Measurements from ENCODE around the gene GID8. TPM values are rescaled to one million over a fixed set of nuclear protein-coding genes. Genes with fewer than 3 reads are reported as not detected.

Gene GID8
- polyA plus RNA-seq, 4 donors = 50.4 to 56.6 (median 53.1) TPM

- DNase-seq (ENCODE audit: low read depth in 4 of 4, low spot score in 2 of 4) = no peak
Observed at GRCh38 chr20:62980380-62980960, 42.5 kb downstream of the GID8 start.

DNA sequence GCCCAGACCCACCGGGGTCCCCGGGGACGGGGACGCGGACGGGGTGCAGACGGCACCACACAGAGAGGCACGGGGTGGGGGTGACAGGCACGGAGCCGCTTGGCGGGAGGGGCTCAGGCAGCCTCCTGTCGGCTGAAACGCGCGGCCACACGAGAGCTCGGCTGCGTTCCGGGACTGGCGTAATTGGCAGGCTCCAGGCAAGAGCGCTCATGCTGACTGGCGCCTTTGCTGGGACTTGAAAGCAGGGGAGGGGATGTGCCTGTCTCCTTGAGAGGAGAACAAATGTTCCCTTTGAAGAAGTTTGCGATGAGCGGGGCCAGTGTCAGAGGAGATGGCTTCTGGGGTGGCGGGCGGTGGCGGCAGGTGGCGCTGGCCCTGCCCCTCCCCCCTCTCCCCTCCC, 43.0 kb downstream of the GID8 start:
- DNase-seq (ENCODE audit: low read depth in 4 of 4, low spot score in 2 of 4) = no peak

DNA sequence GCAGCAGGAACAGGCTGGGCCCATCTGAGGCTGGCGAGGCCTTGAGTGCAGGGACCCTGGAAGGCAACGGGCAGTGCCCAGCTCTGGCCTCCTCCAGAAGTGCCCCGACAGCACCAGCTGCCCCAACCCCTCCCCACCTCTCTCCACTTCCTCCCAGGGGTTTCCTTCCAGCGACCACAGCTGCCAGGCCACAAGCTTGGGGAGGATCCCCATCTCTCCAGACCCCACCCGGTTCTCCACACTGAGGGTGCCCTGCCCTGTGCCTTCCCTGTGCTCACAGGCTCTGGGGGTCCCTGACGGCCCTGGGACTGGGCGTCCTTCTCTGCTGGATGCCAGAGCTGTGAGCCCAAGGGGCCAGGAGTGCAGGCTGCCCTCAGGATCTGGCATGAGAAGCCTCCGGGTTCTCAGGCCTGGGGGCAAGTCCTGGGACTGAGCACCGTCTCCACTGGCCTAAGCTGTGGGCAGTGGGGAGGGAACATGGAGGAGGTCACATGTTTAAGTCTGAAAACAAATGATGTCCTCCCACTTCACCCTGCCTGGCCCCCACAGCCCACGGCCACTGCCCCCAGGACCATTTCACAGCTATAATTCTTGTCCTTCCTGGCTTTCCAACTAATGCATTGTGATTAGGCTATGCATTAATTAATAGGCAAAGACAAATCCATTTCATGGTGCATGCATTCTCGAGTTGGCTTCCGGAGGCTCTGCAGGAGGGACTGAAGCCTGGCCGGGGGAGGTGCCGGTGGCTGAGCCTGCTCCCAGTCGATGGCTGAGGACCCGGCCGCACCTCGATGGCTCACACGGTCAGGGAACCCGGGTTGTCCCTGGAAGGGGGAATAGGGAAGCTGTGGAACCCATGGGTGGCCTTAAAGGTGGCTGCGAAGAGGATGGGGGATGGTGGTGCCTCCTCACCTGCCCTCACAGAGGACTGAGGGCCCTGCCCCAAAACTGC, 44.5 kb downstream of the GID8 start:
- no peak for DNase-seq (ENCODE audit: low read depth in 4 of 4, low spot score in 2 of 4)

- DNase-seq (ENCODE audit: low read depth in 4 of 4, low spot score in 2 of 4) = no peak
Observed at GRCh38 chr20:62983210-62983609, 45.3 kb downstream of the GID8 start.

- DNase-seq (ENCODE audit: low read depth in 4 of 4, low spot score in 2 of 4) = no peak
Observed at GRCh38 chr20:62984666-62985443, 46.9 kb downstream of the GID8 start.

- DNase-seq (ENCODE audit: low read depth in 4 of 4, low spot score in 2 of 4) = no peak
Observed at GRCh38 chr20:62985444-62985778, 47.5 kb downstream of the GID8 start.

DNA sequence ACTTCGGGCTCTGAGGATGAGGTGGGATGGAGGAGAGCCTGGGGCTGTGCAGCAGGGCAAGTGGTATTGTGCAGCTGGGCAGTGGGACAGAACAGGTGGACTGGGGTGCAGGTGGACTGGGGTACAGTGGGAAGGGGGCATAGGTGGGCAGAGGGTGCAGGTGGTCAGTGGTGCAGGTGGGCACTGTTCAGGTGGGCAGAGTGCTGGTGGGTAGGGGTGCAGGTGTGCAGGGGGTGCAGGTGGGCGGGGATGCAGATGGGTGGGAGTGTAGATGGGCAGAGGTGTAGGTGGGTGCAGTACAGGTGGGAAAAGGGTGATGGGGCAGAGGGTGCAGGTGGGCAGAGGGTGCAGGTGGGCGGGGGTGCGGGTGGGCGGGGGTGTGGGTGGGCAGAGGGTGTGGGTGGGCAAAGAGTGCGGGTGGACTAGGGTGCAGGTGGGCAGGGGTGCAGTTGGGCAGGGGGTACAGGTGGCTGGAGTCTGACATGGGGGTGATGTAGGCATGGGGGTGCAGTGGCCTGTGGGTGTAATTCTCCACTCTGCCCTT, 48.4 kb downstream of the GID8 start:
- no peak for DNase-seq (ENCODE audit: low read depth in 4 of 4, low spot score in 2 of 4)

DNA sequence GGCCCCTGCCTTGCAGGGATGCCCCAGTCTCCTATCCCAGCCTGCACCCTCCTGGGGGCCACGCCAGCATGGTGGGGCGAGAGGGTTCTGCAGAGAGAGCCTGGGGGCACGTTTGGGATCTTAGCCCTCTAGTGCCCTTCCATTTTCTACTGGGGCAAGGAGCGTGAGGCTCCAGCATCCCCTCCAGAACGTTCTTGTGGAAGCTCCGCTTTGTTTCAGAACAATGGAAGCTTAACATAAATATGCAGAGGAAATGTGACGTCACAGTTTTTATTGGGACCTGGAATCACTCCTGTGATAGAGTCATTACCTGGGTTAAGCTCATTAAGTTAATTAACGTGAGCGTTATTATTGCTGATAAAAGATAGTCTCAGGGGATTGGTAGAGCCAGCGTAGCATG, 49.2 kb downstream of the GID8 start:
- DNase-seq (ENCODE audit: low read depth in 4 of 4, low spot score in 2 of 4) = no peak

DNA sequence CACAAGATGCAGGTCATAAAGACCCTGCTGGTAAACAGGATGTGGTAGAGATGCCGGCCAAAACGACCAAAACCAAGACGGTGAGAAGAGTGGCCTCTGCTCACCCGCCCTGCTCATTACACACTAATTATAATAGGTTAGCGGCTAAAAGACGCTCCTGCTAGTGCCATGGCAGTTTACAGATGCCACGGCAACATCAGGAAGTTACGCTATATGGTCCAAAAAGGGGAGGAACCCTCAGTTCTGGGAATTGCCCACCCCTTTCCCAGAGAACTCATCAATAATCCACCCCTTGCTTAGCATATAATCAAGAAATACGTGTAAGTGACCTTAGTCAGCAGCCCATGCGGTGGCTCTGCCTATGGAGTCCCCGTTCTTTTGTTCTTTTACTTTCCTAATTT, 51.3 kb downstream of the GID8 start:
- no peak for DNase-seq (ENCODE audit: low read depth in 4 of 4, low spot score in 2 of 4)

DNA sequence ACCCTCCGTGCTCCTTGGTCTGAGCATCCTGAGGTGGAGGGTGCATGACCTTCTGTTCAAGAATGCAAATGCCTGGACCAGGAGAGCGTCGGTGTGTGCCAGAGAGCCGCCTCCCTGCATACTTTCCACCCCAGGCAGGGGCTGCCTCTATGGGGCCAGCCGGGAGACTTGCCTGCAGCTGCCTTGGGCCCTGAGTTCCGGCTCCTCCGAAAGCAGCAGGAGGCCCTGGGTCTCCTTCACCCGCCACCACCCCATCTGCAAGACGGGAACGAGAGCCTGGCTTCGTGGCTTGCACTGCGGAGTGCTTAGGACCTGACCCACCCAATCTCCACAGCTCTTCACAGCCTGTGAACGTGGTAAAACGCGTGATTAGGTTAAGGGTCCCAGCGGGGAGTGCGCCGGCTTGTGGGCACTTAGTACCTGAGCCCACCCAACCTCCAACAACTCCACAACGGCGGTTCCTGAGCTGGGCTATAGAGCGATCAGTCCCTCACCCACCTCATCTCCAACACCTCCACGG, 52.4 kb downstream of the GID8 start:
- DNase-seq (ENCODE audit: low read depth in 4 of 4, low spot score in 2 of 4) = no peak

- DNase-seq (ENCODE audit: low read depth in 4 of 4, low spot score in 2 of 4) = no peak
Observed at GRCh38 chr20:62991196-62991807, 53.4 kb downstream of the GID8 start.

DNA sequence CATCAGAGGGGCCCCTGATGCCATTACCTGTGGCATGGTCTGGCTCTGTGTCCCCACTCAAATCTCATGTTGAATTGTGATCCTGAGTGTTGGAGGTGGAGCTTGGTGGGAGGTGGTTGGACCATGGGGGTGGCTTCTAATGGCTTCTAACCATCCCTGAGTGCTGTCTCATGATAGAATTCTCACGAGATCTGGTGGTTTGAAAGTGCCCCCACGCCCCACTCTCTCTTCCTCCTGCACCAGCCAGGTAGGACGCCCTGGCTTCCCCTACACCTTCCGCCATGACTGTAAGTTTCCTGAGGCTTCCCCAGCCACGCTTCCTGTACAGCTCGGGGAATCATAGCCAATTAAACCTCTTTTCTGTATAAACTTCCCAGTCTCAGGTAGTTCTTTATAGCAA, 53.9 kb downstream of the GID8 start:
- DNase-seq (ENCODE audit: low read depth in 4 of 4, low spot score in 2 of 4) = no peak

DNA sequence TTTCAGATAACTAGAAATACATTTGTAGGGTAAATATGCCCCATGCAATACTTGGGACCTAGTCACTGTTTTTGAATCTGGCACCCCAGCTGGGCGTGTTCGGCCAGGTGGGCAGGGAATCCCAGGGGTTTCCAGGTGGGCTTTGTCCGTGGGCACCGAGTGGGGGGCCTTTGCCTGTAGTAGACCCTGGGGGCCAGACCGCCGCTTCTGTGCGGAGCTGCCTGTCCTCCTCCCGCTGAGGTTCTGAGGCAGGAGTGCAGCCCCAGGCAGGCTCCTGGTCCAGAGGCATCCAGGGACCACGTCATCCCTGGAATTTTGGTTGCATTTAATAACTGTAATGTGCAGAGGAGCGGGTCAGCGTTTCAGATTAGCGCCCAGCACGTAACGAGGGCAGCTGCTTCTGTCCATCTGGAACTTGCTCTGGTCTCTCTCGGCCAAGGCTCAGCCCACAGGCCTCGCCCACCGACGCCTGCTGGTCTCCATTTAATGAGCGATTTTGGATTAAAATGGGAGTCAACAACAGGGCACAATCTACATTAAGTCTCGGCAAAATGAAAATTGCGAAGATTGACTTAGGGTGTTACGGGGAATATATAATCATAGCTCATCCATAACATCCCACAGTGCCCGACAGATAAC, 56.0 kb downstream of the GID8 start:
- DNase-seq (ENCODE audit: low read depth in 4 of 4, low spot score in 2 of 4) = no peak

DNA sequence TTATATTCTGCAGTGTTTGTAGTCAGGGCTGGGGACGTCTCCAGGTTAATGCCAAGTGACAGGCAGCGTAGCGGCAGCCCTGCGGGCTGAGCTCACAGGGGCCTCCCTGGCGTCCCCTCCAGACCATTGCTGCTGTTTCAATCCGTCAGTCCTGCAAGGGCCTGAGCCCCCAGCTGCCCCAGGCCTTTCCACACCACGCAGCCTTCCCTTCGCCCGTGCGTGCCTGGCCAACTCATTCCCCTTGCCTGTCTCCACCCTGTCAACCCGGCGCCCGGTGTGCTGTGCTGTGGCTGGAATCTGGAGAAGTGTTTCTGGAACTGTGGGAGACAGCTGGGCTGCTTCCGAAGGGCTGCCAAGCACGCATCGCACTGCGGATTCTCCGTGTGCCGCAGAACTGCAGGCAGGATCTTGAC, 56.9 kb downstream of the GID8 start:
- no peak for DNase-seq (ENCODE audit: low read depth in 4 of 4, low spot score in 2 of 4)

DNA sequence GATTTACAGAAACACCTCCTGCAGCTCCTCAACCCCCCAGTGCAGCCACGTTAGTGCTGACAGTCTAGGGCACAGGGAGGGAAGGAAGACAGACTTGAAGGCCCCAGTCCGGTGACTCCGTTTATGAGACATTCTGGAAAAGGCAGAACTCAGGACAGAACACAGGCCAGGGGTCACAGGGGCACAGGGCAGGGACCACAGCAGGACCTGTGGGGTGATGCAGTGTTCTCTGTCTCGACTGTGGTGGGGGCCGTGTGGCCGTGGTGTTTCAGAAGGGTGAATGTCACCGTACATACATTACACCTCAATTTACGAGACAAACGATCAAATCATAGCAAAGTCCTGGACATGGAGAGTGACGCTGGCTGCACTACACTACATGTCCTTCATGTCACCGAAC, 57.5 kb downstream of the GID8 start:
- DNase-seq (ENCODE audit: low read depth in 4 of 4, low spot score in 2 of 4) = no peak

DNA sequence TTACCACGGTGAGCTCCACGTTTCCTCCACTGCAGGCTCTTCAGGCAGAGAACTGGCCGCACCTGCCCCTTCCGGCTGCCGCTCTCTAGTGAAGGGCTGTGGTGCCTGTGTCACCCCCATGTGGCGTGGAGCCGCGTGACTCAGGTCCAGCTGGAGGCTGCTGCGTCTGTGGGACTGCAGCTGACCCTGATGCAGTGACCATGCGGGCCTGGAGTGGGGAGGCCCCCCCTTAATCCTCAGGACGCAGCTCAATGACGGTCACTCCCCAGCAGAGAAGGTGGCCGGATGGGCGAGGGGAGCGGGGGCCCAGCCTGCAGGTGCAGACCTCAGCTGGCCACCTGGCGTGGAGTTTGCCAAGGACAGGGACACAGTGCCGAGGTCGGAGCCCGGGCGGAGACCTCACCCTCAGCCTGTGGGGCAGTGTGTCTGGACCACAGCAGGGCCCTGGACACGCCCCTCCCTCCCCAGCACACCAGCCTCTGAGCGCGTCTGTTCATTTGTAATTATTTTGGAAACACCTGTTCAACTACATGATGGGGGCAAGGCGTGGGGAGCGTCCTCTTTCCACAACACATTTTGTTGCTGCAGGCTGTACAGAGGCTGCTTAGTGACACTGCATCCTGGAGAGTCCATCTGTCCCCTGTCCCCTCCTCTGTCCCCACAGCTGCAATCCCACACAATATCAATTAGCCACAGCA, 58.1 kb downstream of the GID8 start:
- DNase-seq (ENCODE audit: low read depth in 4 of 4, low spot score in 2 of 4) = no peak

DNA sequence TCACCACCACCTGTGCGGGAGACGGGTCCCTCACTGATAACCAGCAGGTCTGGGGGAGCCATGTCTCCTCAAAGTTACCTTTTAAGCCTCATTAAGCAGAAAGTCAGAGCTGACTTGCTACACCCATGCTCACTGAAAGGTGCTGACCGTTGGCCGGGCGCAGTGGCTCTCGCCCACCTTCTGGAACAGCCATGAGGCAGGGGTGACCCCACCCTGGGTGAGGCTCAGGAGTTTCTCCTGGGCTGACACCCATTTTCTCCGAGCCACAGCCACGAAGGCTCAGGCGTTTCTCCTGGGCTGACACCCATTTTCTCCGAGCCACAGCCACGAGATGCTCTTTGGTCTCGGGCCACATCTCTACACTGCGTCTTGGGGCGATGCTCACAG, 58.6 kb downstream of the GID8 start:
- no peak for DNase-seq (ENCODE audit: low read depth in 4 of 4, low spot score in 2 of 4)

DNA sequence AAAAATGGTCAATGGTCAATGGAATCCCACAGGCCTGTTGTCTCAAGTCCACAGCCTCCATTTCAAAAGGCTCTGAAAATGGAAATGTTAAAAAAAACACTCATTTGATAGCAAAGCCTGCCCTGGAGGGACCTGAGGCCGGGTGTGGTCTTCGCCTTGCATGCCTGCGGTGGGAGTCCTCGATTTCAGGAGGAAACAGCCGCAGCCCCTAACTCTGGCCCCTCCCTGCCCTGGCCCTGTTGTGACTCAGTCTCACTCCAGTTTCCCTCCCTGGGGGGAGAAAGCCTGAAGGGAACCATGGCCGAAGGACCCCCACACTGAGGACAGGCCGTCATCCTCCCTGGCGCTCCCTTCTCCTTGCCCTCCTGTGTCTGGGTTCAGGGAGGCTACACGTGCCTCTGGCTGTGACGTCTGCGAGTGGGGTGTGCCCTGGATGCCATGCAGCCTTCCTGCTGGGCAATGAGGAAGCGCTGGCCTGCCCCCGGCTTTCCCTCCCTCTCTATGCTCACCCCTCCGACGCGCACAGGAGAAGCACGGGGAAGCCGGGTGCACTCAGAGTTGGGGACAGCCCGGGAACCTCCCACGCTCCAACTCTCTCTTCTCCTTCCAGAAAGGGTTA, 59.6 kb downstream of the GID8 start:
- DNase-seq (ENCODE audit: low read depth in 4 of 4, low spot score in 2 of 4) = no peak

Measured in left renal cortex interstitium (tissue), 4 donors.